SW 1271 (cell line): Measurements from ENCODE around the gene PCDHGA6.
"Not testable (repeated sequence)": the region's sequence is repeated elsewhere in the genome, so short reads cannot be mapped to it uniquely, and the experiment has no call there.

Source experiments
- DNase-seq, 2 experiments: peaks; one replicate each; lab custom pipeline; 2025; lab: John Stamatoyannopoulos, UW

Gene PCDHGA6

GRCh38 chr5:141359790-141360426 lies 13.8 kb upstream of the PCDHGA6 start, which contains the start of gene PCDHGB2:
PCDHGB2 (plus strand) TSS chr5:141359994; CDS start chr5:141360136, 142 bp downstream.
- peak in 1 of 2 experiments; percentile 35 for DNase-seq

DNA sequence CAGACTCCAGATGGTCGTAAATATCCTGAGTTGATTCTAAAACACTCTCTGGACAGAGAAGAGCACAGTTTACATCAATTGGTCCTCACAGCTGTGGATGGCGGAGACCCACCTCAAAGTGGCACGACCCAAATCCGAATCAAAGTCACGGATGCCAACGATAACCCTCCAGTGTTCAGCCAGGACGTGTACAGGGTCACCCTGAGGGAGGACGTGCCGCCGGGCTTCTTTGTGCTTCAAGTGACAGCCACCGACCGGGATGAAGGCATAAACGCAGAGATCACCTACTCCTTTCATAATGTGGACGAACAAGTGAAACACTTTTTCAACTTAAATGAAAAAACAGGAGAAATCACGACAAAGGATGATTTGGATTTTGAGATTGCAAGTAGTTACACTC lies 13.0 kb upstream of the PCDHGA6 start:
- DNase-seq: no peak

DNA sequence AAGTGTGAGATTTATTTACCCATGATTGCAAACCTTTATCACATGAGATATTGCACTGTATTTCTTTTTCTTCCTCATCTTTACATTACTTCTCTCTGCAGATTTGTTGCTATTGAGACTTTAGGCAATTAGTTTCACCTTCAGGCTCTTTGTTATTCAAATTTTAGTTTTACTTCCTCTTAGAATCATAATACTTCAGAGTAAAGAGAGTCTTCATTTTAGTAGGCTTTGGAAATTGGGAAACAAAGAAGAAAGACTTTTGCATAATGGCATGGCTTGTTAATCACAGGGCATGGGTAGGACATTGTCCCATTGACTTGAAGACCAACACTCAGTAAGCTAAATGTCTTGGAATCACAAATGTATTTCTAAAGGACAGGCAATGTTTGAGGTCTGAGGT lies 11.0 kb upstream of the PCDHGA6 start:
- DNase-seq: no peak

DNA sequence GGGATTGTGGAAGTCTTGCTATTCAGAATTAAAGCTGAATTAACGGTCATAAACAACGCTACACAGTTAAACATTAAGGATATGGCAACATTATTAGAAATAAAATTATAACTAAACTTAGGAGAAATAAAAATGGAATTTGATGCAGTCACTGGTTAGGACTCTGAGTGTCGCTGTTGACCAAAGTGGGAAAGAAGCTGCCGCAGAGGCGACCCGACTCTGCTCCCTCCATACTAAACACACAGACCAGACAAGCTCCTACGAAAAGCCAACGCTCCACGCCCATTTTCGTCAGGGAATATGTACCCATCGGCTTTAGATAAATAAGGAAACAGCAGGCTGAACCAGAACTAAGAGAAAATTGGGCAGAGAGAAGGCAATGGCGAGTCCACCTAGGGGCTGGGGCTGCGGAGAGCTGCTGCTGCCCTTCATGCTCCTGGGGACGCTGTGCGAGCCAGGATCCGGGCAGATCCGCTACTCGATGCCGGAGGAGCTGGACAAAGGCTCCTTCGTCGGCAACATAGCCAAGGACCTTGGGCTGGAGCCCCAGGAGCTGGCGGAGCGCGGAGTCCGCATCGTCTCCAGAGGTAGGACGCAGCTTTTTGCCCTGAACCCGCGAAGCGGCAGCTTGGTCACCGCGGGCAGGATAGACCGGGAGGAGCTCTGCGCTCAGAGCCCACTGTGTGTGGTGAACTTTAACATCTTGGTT lies 9.6 kb upstream of the PCDHGA6 start, which contains the start of gene PCDHGA5:
PCDHGA5 (plus strand) TSS at position 211 of the 709 bp plus-strand sequence; CDS start at position 380, 169 bp downstream.
- DNase-seq: no peak

- no peak for DNase-seq
Measured at GRCh38 chr5:141366016-141366896, 7.4 kb upstream of the PCDHGA6 start.

DNA sequence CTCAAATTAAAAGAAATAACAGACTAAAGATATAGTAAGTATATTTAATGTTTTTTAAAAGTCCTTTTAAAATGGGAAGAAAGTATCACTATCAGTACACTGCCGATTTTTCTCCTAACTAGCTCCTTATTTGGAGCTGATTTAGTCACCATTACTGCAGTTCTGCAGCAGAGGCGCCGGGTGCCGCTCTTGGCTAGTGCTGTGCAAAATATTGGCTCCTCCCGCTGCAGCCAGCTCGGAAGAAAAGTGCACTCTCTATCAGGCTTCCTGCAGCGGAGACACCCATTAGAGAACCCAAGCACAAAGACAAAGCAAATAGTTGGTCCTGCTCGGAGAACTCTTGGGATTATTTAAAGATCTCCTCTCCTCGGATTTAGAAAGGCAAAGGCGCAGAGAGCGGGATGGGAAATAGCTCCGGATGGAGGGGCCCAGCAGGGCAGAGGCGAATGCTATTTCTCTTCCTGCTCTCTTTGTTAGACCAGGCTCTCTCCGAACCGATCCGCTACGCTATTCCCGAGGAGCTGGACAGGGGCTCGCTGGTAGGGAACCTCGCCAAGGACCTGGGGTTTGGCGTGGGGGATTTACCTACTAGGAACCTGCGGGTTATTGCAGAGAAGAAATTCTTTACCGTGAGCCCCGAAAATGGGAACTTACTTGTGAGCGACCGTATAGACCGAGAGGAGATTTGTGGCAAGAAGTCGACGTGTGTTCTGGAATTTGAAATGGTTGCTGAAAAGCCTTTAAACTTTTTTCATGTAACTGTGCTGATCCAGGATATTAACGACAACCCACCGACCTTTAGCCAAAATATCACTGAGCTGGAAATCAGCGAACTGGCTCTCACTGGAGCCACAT lies 3.5 kb upstream of the PCDHGA6 start, which contains the start of gene PCDHGB3:
PCDHGB3 (plus strand) TSS at position 249 of the 855 bp plus-strand sequence; CDS start at position 402, 153 bp downstream.
- DNase-seq: no peak

- DNase-seq: no peak
Measured at GRCh38 chr5:141371572-141372475, 1.9 kb upstream of the PCDHGA6 start.

- DNase-seq: no peak
Measured at GRCh38 chr5:141374627-141375026, 936 bp downstream of the PCDHGA6 start.

DNA sequence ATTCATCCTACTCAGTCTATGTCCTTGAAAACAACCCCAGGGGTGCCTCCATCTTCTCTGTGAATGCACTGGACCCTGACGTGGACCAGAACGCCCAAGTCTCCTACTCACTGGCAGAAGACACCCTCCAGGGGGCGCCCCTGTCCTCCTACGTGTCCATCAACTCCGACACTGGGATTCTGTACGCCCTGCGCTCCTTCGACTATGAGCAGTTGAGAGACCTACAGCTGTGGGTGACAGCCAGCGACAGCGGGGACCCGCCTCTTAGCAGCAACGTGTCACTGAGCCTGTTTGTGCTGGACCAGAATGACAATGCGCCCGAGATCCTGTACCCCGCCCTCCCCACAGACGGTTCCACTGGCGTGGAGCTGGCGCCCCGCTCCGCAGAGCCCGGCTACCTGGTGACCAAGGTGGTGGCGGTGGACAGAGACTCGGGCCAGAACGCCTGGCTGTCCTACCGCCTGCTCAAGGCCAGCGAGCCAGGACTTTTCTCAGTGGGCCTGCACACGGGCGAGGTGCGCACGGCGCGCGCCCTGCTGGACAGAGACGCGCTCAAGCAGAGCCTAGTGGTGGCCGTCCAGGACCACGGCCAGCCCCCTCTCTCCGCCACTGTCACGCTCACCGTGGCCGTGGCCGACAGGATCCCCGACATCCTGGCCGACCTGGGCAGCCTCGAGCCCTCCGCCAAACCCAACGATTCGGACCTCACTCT lies 1.9 kb downstream of the PCDHGA6 start:
- not testable (repeated sequence) for DNase-seq

- no peak for DNase-seq
Measured at GRCh38 chr5:141382469-141383294, 9.0 kb downstream of the PCDHGA6 start, which contains the start of gene PCDHGA7. PCDHGA7 (plus strand) TSS chr5:141382742; CDS start chr5:141382900, 158 bp downstream.

DNA sequence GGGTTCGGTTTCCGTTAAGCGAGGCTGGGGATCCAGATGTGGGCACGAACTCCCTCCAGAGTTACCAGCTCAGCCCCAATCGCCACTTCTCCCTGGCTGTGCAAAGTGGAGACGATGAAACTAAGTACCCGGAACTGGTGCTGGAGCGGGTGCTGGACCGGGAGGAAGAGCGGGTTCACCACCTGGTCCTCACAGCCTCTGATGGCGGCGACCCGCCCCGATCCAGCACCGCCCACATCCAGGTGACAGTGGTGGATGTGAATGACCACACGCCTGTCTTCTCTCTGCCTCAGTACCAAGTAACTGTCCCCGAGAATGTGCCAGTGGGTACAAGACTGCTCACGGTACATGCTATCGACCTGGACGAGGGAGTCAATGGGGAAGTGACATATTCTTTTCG lies 9.7 kb downstream of the PCDHGA6 start:
- no peak for DNase-seq

DNA sequence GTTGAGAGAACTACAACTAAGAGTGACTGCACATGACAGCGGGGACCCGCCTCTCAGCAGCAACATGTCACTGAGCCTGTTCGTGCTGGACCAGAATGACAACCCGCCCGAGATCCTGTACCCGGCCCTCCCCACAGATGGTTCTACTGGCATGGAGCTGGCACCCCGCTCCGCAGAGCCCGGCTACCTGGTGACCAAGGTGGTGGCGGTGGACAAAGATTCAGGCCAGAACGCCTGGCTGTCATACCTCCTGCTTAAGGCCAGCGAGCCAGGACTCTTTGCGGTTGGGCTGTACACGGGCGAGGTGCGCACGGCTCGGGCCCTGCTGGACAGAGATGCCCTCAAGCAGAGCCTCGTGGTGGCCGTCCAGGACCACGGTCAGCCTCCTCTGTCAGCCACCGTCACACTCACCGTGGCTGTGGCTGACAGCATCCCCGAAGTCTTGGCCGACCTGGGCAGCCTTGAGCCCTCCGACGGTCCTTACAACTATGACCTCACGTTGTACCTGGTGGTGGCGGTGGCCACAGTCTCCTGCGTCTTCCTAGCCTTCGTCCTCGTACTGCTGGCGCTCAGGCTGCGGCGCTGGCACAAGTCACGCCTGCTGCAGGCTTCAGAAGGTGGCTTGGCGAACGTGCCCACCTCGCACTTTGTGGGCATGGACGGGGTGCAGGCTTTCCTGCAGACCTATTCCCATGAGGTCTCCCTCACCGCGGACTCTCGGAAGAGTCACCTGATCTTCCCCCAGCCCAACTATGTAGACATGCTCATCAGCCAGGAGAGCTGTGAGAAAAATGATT lies 11.0 kb downstream of the PCDHGA6 start:
- DNase-seq: no peak

- DNase-seq: not testable (repeated sequence)
Measured at GRCh38 chr5:141387557-141388311, 14.0 kb downstream of the PCDHGA6 start, which contains the start of gene PCDHGB4. PCDHGB4 (plus strand) TSS chr5:141387698; CDS start chr5:141387885, 187 bp downstream.

GRCh38 chr5:141388661-141389060 lies 15.0 kb downstream of the PCDHGA6 start:
- no peak for DNase-seq

GRCh38 chr5:141389153-141390042 lies 15.7 kb downstream of the PCDHGA6 start:
- no peak for DNase-seq
